Measurements from ENCODE around the gene PLTP. TPM values are rescaled to one million over a fixed set of nuclear protein-coding genes. Genes with fewer than 3 reads are reported as not detected.

PLTP gene
- total RNA-seq, 1 experiment from 2014 or later = 17.7 TPM

DNA sequence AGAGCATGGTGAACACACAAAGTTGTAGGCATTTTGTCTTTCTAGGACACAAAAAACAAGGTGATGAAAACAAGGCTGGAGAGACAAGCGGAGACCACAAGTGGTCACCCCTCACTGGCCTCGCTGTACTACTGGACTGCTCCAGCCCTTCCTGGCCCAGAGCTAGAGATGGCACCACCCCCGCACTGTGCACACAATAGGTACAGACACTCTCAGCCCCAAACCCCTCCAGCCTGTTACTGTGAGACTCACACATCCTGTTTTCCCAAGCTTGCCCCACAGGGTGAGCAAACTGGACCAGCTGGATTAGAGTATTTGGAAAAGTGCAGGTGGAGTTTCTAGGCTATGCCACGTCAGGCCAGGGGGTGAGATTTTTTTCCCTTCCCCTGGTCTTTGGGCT, 39.3 kb downstream of the PLTP start:
- Histone ChIP-seq H3K27ac (ENCODE audit: low read length) (no peak overlapping the region), H3K4me1 (ENCODE audit: control insufficient read depth, insufficient read depth, low read length) (peaks cover 2% of the 10 kb centered on the region; the same call in 1 of the 2 replicates), H3K9me3 (ENCODE audit: control insufficient read depth, insufficient read depth, low read depth, low read length) (no peaks in the 10 kb centered on the region), H3K27me3 (ENCODE audit: control insufficient read depth, insufficient read depth, low read length) (no peaks in the 10 kb centered on the region), H3K36me3 (ENCODE audit: control insufficient read depth, insufficient read depth, low read length) (no peaks in the 10 kb centered on the region), H3K4me3 (ENCODE audit: low read depth in 2 of 2, low read length in 2 of 2) (no peak overlapping the region)
- in situ Hi-C loops (cut with HindIII; ENCODE audit: low pct_unique_long_range_greater_than_20kb, low sequenced_read_pairs) = no loop called here
- POLR2A ChIA-PET = no interaction called here
- ATAC-seq (no peak), DNase-seq (ENCODE audit: low read depth, low spot score) (no peak)
- TF ChIP-seq, protein P1, sequence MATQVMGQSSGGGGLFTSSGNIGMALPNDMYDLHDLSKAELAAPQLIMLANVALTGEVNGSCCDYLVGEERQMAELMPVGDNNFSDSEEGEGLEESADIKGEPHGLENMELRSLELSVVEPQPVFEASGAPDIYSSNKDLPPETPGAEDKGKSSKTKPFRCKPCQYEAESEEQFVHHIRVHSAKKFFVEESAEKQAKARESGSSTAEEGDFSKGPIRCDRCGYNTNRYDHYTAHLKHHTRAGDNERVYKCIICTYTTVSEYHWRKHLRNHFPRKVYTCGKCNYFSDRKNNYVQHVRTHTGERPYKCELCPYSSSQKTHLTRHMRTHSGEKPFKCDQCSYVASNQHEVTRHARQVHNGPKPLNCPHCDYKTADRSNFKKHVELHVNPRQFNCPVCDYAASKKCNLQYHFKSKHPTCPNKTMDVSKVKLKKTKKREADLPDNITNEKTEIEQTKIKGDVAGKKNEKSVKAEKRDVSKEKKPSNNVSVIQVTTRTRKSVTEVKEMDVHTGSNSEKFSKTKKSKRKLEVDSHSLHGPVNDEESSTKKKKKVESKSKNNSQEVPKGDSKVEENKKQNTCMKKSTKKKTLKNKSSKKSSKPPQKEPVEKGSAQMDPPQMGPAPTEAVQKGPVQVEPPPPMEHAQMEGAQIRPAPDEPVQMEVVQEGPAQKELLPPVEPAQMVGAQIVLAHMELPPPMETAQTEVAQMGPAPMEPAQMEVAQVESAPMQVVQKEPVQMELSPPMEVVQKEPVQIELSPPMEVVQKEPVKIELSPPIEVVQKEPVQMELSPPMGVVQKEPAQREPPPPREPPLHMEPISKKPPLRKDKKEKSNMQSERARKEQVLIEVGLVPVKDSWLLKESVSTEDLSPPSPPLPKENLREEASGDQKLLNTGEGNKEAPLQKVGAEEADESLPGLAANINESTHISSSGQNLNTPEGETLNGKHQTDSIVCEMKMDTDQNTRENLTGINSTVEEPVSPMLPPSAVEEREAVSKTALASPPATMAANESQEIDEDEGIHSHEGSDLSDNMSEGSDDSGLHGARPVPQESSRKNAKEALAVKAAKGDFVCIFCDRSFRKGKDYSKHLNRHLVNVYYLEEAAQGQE (IDR thresholded peaks at IDR 0.05; ENCODE audit: insufficient read depth in 1 of 2, low read depth in 2 of 2, low read length in 1 of 2) = no peak
- TF ChIP-seq, protein P2, sequence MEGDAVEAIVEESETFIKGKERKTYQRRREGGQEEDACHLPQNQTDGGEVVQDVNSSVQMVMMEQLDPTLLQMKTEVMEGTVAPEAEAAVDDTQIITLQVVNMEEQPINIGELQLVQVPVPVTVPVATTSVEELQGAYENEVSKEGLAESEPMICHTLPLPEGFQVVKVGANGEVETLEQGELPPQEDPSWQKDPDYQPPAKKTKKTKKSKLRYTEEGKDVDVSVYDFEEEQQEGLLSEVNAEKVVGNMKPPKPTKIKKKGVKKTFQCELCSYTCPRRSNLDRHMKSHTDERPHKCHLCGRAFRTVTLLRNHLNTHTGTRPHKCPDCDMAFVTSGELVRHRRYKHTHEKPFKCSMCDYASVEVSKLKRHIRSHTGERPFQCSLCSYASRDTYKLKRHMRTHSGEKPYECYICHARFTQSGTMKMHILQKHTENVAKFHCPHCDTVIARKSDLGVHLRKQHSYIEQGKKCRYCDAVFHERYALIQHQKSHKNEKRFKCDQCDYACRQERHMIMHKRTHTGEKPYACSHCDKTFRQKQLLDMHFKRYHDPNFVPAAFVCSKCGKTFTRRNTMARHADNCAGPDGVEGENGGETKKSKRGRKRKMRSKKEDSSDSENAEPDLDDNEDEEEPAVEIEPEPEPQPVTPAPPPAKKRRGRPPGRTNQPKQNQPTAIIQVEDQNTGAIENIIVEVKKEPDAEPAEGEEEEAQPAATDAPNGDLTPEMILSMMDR (IDR thresholded peaks at IDR 0.05) = no peak
- no peak for TF ChIP-seq POLR2AphosphoS5 (IDR thresholded peaks at IDR 0.05; ENCODE audit: low read depth, low read length)
- TF ChIP-seq TCF7L2 (IDR thresholded peaks at IDR 0.05; ENCODE audit: low read depth, low read length) = no peak
- no peak for TF ChIP-seq SIN3A (IDR thresholded peaks at IDR 0.05; ENCODE audit: borderline replicate concordance, insufficient read depth, low read depth, low read length)
- intact Hi-C loops (cut with micrococcal nuclease; ENCODE audit: unreplicated experiment) = no loop called here
- CTCF ChIA-PET = no interaction called here
- BruUV-seq (replicated peaks) = no TSS peak

DNA sequence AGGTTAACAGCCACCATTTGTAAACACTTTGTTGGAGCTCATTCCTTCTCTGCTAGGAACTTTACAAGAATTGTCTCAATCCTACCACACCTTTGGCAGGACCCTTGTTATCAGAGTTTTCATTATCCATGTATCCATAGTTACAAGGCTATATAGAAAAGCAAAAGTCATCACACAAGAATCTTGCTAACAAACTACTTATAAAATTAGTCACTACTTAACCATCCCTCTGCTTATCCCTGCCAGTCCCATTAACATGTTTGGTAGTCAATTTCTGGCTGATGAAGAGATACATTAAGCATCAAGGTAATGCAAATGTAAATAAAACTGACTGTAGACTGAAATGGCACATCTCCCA, 44.2 kb downstream of the PLTP start:
- peak overlapping the region; percentile 27; the same call in 1 of the 2 replicates for H3K27ac ChIP-seq (ENCODE audit: low read length)
- H3K4me3 ChIP-seq (ENCODE audit: low read depth in 2 of 2, low read length in 2 of 2) = no peak overlapping the region
- ChIA-PET CTCF (no interaction called here), POLR2A (no interaction called here)
- no TSS peak for BruUV-seq (replicated peaks)
- TF ChIP-seq, protein P2 (IDR thresholded peaks at IDR 0.05) = no peak
- TF ChIP-seq TCF7L2 (IDR thresholded peaks at IDR 0.05; ENCODE audit: low read depth, low read length) (no peak), POLR2AphosphoS5 (IDR thresholded peaks at IDR 0.05; ENCODE audit: low read depth, low read length) (no peak), SIN3A (IDR thresholded peaks at IDR 0.05; ENCODE audit: borderline replicate concordance, insufficient read depth, low read depth, low read length) (no peak)
- TF ChIP-seq, protein P1 (IDR thresholded peaks at IDR 0.05; ENCODE audit: insufficient read depth in 1 of 2, low read depth in 2 of 2, low read length in 1 of 2) = no peak
- no peak for DNase-seq (ENCODE audit: low read depth, low spot score)
- no peaks in the 10 kb centered on the region for H3K9me3 ChIP-seq (ENCODE audit: control insufficient read depth, insufficient read depth, low read depth, low read length)
- no peaks in the 10 kb centered on the region for H3K36me3 ChIP-seq (ENCODE audit: control insufficient read depth, insufficient read depth, low read length)
- peaks cover 7% of the 10 kb centered on the region; the same call in 1 of the 2 replicates for H3K4me1 ChIP-seq (ENCODE audit: control insufficient read depth, insufficient read depth, low read length)
- H3K27me3 ChIP-seq (ENCODE audit: control insufficient read depth, insufficient read depth, low read length) = no peaks in the 10 kb centered on the region
- ATAC-seq = peak; percentile 84
- intact Hi-C loops (cut with micrococcal nuclease; ENCODE audit: unreplicated experiment) = no loop called here
- in situ Hi-C loops (cut with HindIII; ENCODE audit: low pct_unique_long_range_greater_than_20kb, low sequenced_read_pairs) = no loop called here

All from Panc1 (cell line).